Stimulated activated CD4-positive, alpha-beta T cell treated with anti-CD3 and anti-CD28 coated beads, Interleukin-1b, Interleukin-23, amount 100 ng/mL, for 4 hours (primary cell): Measurements from ENCODE around the gene TPRA1.

Source experiments
- DNase-seq, 2 donors: peaks; one replicate each; pipeline ENCODE4 v3.0.0-alpha.2; 2020; ENCODE audit warnings: low read depth in 2 of 2

TPRA1 gene

GRCh38 chr3:127590593-127591465, at the start of gene TPRA1:
Gene TPRA1, minus strand, starts transcription at chr3:127590733. Its CDS starts 10,587 bp downstream, at chr3:127580146.
- DNase-seq: peak; percentile 61 to 63

DNA sequence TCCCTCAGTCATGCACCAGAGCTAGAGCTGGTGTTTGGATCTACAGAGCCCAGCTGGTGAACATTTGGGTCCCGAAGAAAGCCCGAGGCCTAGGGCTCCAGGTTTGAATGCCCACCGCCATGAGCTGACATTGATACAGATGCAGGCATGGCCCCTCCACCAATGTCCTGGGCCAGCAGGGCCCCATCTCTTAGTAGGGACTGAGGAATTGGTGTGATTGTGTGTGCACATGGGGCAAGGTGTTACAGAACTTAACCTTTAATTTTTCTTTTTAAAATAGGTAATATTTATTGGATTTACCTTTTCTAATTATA, 49.5 kb upstream of the TPRA1 start:
- no peak for DNase-seq

DNA sequence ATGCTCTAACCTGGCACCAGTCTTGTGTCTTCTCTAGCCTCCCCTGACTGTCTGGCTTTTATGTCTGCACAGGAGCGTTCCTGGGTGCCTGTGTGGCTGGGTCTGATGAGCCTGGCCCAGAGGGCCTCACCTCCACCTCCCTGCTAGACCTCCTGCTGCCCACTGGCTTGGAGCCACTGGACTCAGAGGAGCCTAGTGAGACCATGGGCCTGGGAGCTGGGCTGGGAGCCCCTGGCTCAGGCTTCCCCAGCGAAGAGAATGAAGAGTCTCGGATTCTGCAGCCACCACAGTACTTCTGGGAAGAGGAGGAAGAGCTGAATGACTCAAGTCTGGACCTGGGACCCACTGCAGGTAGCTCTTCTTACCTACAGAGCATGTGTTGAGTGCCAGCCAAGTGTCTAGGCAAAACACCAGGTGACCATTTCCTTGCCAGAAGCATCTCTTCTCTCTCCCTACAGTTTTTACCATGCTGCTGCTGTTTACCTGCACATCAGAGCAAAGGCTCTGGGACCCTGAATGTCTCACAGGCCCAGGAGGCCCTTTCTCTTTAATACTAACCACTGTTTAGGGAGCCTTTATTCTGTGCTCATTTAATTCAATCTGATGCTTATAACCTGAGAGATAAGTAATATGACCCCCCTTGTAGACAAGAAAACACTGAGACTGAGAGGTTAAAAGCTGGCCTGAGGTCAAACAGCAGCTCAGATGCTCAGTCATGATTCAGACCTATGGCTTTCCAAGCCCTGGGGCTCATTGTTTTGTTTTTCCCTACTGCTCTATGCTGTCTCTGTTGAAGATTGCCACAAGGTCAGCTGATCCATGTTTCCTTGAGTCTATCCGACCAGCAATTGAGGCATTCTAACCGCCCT, 48.9 kb upstream of the TPRA1 start:
- DNase-seq: no peak

- DNase-seq: no peak
Observed at GRCh38 chr3:127637971-127638370, 47.4 kb upstream of the TPRA1 start.

GRCh38 chr3:127637546-127637945, 47.0 kb upstream of the TPRA1 start:
- no peak for DNase-seq

DNA sequence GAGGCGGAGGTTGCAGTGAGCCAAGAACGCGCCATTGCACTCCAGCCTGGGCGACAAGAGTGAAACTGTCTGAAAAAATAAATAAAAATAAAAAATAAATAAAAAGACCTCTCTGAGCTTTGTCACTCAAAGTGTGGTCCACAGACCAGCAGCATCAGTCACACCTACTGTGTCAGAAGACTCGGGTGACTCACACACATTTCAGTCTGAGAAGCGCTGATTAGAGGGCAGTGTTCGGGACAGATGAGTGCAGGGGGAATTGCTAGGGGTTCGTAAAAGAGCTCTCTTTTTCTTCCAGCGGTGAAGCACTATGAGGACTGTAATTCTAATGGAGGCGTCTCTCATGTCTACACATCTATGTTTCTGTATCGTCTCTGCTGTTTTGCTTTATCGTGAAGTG, 44.1 kb upstream of the TPRA1 start:
- DNase-seq: no peak

DNA sequence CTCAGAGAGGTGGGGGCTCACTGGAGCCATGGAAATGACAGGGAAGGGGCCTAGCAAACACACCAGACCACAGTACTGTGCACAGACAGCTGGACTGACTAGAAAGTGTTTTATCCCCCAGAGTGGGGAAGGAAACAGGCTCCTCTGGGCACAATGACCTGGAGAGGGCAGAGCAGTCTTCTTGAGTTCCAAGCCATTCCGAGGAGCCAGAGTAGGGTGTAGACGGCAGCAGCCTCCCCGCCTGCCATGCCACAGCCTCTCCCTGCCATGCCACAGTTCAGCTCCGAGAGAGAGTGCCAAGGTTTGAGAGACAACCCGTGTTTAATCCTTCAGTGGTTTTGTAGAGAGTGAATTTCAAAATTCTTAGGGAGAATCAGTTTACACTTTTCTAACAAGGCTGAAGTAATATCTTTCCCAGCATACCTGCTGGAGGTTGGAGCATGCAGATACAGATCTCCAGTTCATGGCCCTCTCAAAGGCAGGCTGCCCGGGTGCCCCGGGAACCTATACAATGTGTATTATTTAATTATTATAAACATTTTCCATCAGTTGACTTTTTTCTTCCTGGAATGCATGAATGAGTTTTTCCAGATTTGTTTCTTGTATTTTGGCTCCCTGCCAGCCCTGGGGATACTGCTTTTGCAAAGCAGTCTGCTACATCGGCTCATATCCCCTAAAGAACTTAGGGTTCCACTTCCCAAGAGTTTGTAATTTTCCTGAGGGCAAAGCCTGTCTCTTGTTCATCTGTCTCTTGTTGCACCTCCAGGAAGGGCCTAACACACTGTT, 41.7 kb upstream of the TPRA1 start:
- DNase-seq: no peak

GRCh38 chr3:127630811-127631714, 40.5 kb upstream of the TPRA1 start:
- DNase-seq: no peak

DNA sequence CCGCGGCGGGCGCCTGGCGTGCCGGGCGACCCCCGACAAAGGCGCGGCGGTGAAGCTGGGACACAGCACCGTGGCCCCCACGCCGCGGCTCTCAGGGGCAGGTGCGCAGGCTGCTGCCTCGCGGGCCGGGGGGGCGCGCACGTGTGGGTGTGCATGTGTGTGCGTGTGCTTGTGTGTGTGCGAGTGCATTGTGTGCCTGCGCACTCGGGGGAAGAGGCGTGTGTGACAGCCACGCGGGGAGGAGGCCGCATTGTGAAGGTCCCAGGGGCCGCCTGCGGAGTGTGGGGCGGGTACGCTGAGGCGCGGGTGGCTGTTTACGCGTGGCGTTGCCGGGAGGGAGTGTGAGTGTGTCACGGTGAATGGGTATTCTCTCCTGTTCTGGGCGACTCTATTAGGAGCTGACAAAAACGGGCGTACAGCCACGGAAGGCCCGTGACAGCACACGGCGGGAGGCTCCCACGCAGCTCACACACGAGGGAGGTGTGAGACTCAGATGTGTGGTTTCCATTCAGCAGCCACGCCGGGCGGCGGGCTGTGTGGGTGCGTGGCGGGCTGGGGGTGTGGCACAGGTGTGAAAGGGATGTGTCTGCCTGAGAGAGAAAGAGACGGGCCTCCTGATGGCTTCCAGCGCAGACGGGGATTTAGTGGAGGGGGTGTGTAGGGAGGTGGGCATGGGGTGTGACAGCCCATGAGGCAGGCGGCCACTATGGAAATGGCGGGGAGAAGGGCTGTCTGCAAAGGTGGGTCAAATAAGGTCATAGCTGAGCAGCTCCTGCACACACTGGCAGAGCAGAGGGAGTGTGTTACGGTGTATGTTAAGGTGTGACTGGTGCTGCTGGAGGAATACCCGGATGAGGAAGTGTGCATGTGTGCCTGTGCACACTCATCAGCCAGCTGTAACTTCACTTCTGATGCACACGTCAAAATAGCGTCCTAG, 39.2 kb upstream of the TPRA1 start:
- DNase-seq: peak; percentile 31 to 53

DNA sequence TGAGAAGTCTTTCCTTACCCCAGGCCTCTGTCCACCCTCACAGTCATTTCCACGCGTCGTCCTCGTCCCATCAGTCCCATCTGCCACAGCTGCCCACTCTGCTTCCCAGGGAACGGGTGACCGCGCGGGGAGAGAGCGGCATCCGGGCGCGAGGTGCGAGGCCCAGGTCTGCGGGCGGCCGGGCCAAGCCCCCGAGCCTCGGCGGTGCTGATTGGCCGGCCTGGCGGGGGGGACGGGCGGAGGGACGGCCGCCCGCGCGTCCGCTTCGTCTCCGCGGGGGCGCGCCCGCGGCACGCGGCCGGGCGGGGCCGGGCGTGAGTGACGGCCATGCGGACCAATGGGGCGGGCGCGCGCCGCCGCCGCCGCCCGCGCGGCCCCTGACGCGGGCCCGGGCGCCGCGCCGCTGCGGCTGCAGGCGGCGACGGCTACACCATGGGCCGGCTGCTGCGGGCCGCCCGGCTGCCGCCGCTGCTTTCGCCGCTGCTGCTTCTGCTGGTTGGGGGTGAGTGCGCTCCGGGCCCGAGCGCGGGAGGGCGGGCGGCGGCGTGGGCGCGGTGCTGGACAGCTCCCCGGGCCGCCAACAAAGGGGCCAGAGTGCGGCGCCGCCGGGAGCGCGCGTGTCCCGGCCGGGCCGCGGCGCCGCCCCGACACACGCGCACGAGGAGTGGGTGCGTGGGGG, 38.4 kb upstream of the TPRA1 start, which contains the start of gene PODXL2:
PODXL2 (plus strand) TSS at position 398 of the 679 bp plus-strand sequence; CDS start at position 433, 35 bp downstream.
- peak; percentile 22 to 41 for DNase-seq

- no peak for DNase-seq
Observed at GRCh38 chr3:127628426-127628787, 37.9 kb upstream of the TPRA1 start.

- DNase-seq: no peak
Observed at GRCh38 chr3:127625821-127626220, 35.3 kb upstream of the TPRA1 start.

DNA sequence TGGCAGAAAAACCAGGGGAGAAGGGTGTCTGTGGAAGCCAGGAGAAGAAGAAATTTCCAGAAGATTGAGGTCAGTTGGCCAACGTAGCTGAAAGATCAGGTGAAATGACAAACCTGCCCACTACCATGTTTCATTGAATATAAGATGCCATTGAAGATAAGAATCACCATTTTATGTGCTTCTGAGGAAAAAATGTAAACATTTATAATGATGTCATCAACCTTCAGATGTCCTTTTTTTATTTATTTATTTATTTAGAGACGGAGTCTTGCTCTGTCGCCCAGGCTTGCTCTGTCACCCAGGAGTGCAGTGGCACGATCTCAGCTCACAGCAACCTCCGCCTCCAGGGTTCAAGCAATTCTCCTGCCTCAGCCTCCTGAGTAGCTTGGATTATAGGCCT, 33.5 kb upstream of the TPRA1 start:
- DNase-seq: no peak

DNA sequence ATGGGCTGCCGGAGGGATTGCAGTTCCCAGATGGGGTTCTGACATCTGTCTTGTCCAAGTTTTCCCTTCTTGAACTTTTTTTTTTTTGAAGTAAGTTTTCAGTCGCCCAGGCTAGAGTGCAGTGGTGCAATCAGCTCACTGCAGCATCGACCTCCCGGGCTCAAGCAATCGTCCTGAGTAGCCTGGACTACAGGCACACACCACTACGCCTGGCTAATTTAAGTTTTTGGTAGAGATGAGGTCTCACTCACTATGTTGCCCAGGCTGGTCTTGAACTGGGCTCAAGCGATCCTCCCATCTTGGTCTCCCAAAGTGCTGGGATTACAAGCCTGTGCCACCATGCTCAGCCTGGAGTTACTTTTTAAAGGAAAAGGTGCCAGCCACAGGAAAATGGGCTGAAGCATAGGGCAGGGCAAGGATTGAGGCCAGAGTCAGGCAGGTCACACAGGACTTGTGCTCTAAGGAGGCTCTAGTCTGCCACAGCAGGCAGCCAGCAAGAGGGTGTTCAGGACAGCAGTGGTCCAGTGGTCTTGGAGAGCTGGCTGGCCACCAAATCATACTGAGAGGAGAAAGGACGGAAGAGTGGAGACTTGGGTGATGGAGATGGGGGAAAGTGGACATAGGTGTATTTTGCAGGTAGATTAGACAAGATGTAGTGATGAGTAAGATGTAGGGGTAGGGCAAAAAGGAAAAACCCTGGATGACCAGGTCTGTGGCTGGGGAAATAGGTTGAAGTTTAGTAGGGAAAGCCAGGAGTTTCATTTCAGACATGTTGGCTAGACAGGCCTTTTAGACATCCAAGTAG, 32.4 kb upstream of the TPRA1 start:
- no peak for DNase-seq

DNA sequence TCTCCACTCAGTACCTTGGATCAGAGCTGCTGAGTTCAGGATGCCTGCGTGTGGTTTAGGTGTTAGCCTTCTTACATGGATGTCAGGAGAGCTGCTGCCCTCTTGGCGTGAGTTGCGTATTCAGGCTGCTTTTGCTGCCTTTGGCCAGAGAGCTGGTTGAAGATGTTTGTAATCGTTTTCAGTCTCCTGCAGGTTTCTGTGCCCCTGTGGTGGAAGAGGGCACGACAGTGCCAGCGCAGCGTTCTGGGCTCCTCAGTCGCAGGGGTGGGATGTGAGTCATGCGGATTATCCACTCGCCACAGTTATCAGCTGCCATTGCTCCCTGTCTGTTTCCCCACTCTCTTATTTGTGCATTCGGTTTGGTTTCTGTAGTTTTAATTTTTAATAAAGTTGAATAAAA, 31.5 kb upstream of the TPRA1 start:
- no peak for DNase-seq

- no peak for DNase-seq
Observed at GRCh38 chr3:127620637-127621375, 30.3 kb upstream of the TPRA1 start.

DNA sequence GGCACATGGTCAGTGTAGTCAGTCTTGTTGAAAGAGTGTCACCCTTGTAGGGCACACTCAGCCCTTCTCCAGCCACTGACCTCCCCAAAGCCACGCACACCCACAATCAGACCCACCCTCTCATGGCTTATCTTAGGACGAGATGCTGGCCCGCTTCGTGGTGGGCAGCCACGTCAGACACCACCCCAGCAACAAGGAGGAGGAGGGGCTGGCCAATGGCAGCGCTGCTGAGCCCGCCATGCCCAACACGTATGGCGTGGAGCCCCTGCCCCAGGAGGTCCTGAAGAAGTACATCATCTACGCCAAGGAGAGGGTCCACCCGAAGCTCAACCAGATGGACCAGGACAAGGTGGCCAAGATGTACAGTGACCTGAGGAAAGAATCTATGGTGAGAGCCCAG, 28.4 kb upstream of the TPRA1 start:
- no peak for DNase-seq
